Heart left ventricle (tissue), 16 donors: ENCODE measurements around the gene LRP1. TPM values are rescaled to one million over a fixed set of nuclear protein-coding genes. Genes with fewer than 3 reads are reported as not detected.

Source experiments
- ATAC-seq, 4 donors: fragments of 200-7000 bp; cut with Tn5 transposase; one replicate each; pipeline ENCODE4 v1.9.1; 2020 to 2022; ENCODE audit warnings: moderate library complexity in 4 of 4, mild to moderate bottlenecking in 3 of 4, moderate number of reproducible peaks in 1 of 4
- DNase-seq, 5 donors: peaks; one replicate each; pipeline ENCODE4 v3.0.0-alpha.2; 2020
- H3K27ac ChIP-seq, 12 donors: fragments of 200-600 bp; sonication (generic) in 4 of 12; one replicate each; pipeline versions ENCODE4 v1.5.0 to v1.8.0; 2016 to 2022; ENCODE audit warnings: mild to moderate bottlenecking in 2 of 12
- H3K27me3 ChIP-seq, 9 donors: fragments of 200-600 bp; sonication (generic) in 2 of 9; one replicate each; pipeline versions ENCODE4 v1.5.1 to v1.8.0; 2016 to 2022; ENCODE audit warnings: mild to moderate bottlenecking in 3 of 9
- H3K36me3 ChIP-seq, 9 donors: fragments of 200-600 bp; sonication (generic) in 2 of 9; one replicate each; pipeline versions ENCODE4 v1.5.0 to v1.8.0; 2018 to 2022; ENCODE audit warnings: mild to moderate bottlenecking in 2 of 9
- H3K4me1 ChIP-seq, 12 donors: fragments of 200-600 bp; sonication (generic) in 4 of 12; one replicate each; pipeline versions ENCODE4 v1.5.0 to v1.8.0; 2016 to 2022; ENCODE audit warnings: mild to moderate bottlenecking in 3 of 12
- H3K4me3 ChIP-seq, 12 donors: fragments of 200-600 bp; sonication (generic) in 4 of 12; one replicate each; pipeline versions ENCODE4 v1.5.0 to v1.8.0; 2017 to 2022; ENCODE audit warnings: mild to moderate bottlenecking in 9 of 12, moderate library complexity in 4 of 12
- H3K9me3 ChIP-seq, 12 donors: fragments of 200-600 bp; sonication (generic) in 4 of 12; one replicate each; pipeline versions ENCODE4 v1.5.0 to v1.8.0; 2016 to 2022; ENCODE audit warnings: mild to moderate bottlenecking in 1 of 12
- POLR2A ChIP-seq, 2 donors: fragments of 450-650 bp; IDR thresholded peaks; one replicate each; pipeline ENCODE4 v1.6.1; 2017; ENCODE audit warnings: antibody characterized with exemption in 2 of 2, mild to moderate bottlenecking in 2 of 2, moderate library complexity in 2 of 2
- WGBS, 4 donors: extraction: QIAGEN DNeasy Blood & Tissue Kit in 2 of 4; methylation state at CpG; one replicate each; pipeline versions ENCODE4 v1.1.5 to v1.1.7; 2013 to 2018; 5-methylcytosine and 5-hydroxymethylcytosine counted together
- intact Hi-C, 10 donors: fragments of 100-400 bp; cut with DNase I; formaldehyde crosslinking; loops; one replicate each; pipeline versions ENCODE4 v1.11.1 to v1.14.2; 2022
- polyA plus RNA-seq, 2 donors: library from polyadenylated mRNA; stranded (reverse); fragments of 200-250 nt; gene quantifications; one replicate each; pipeline ENCODE4 v1.2.3, GENCODE V29; 2013
- total RNA-seq, 9 donors: library from RNA; depleted of rRNA in 2 of 9; stranded (reverse); fragments of >200 nt in 2 of 9; fragmentation: NEBNext Ultra II Directional in 3 of 9; extraction: Animal tissue kit (Norgen Biotek cat#: 25700) in 3 of 9; gene quantifications; one replicate each; pipeline versions ENCODE4 v1.1.0 to v1.2.4, GENCODE V29; 2016 to 2023
- TF ChIP-seq, protein P1 (sequence below), 12 donors: fragments of 200-600 bp; sonication (generic) in 4 of 12; IDR thresholded peaks; one replicate each; pipeline versions ENCODE4 v1.5.0 to v1.8.0; 2018 to 2022; ENCODE audit warnings: antibody characterized with exemption in 12 of 12, mild to moderate bottlenecking in 5 of 12
- donor health status: ischemic (EF 13 %, LVEDD 7.1; RV severe dilation, severe dysfunction).
- donor health status: healthy with polysubstance abuse.
- donor health status: DM: no; HTN: yes; CAD: no.
- donor health status: DM: no; HTN: no; CAD: no.
- donor health status: ischemic (EF 25% LVEDD 6.9; RV normal size, moderate dysfunction).
- donor health status: ischemic (EF 25% LVEDD 5.7; RV mildly dilated, moderate dysfunction).
- donor health status: healthy.
- donor health status: DM: yes; HTN: yes; CAD: no.
- donor health status: ischemic (EF 35%, LVEDD 5.7; RV mildly dilated, moderate dysfunction).
- donor health status: nonischemic (EF 11% LVEDD 7.7; RV severe dilation, severe dysfunction).
- donor health status: DM: yes; HTN: yes; CAD: no.
- donor health status: PGD.
- donor health status: ischemic (EF 29% LVEDD 5.4; RV normal size, mild dysfunction).
- donor health status: nonischemic (EF 23%, LVEDD 6.1; RV moderate dilation, normal function).

Gene LRP1
- total and polyA plus RNA-seq, 11 donors, result 23.0 to 316 (median 69.0) TPM

DNA sequence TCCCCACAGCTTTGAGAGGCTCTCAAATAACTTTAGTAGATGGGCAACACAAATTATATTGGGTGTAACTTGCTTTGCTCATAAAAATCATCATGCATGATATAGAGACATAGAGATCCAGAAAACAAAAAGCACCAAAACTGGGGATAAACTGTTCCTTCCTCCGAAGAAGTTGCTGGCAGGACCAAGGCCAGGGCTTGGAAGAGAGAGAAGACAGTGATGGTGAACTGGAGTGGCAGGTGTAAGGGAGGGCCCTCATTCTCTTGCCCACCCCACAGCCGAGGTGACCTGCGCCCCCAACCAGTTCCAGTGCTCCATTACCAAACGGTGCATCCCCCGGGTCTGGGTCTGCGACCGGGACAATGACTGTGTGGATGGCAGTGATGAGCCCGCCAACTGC lies 72.9 kb downstream of the LRP1 start:
- DNase-seq (no peak), ATAC-seq (no peak)
- no peak for TF ChIP-seq POLR2A (IDR thresholded peaks at IDR 0.05)
- TF ChIP-seq, protein P1, sequence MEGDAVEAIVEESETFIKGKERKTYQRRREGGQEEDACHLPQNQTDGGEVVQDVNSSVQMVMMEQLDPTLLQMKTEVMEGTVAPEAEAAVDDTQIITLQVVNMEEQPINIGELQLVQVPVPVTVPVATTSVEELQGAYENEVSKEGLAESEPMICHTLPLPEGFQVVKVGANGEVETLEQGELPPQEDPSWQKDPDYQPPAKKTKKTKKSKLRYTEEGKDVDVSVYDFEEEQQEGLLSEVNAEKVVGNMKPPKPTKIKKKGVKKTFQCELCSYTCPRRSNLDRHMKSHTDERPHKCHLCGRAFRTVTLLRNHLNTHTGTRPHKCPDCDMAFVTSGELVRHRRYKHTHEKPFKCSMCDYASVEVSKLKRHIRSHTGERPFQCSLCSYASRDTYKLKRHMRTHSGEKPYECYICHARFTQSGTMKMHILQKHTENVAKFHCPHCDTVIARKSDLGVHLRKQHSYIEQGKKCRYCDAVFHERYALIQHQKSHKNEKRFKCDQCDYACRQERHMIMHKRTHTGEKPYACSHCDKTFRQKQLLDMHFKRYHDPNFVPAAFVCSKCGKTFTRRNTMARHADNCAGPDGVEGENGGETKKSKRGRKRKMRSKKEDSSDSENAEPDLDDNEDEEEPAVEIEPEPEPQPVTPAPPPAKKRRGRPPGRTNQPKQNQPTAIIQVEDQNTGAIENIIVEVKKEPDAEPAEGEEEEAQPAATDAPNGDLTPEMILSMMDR (IDR thresholded peaks at IDR 0.05), result no peak
- no peak overlapping the region for H3K27ac ChIP-seq
- H3K27me3 ChIP-seq, result no peaks in the 10 kb centered on the region
- H3K9me3 ChIP-seq, result no peaks in the 10 kb centered on the region
- H3K36me3 ChIP-seq, result peaks cover 0 to 100% (median 99%) of the 10 kb centered on the region in 9 donors
- no peaks in the 10 kb centered on the region for H3K4me1 ChIP-seq
- 78 to 85% (median 81%) methylated on average over 8 of the region's 8 CpGs for WGBS, 4 donors
- H3K4me3 ChIP-seq, result no peak overlapping the region
- intact Hi-C loops, result no loop called here

- no peaks in the 10 kb centered on the region for H3K9me3 ChIP-seq
- no peaks in the 10 kb centered on the region for H3K27me3 ChIP-seq
- H3K27ac ChIP-seq, result no peak overlapping the region
- 88 to 90% (median 88%) methylated on average over 14 to 16 of the region's 16 CpGs for WGBS, 4 donors
- DNase-seq (no peak), ATAC-seq (no peak)
- TF ChIP-seq, protein P1 (IDR thresholded peaks at IDR 0.05), result no peak
- TF ChIP-seq POLR2A (IDR thresholded peaks at IDR 0.05), result no peak
- intact Hi-C loops, result no loop called here
- no peak overlapping the region for H3K4me3 ChIP-seq
- peaks cover 0 to 100% (median 99%) of the 10 kb centered on the region in 9 donors for H3K36me3 ChIP-seq
- no peaks in the 10 kb centered on the region for H3K4me1 ChIP-seq
These were observed 73.3 kb downstream of the LRP1 start for GRCh38 chr12:57201631-57202030.

DNA sequence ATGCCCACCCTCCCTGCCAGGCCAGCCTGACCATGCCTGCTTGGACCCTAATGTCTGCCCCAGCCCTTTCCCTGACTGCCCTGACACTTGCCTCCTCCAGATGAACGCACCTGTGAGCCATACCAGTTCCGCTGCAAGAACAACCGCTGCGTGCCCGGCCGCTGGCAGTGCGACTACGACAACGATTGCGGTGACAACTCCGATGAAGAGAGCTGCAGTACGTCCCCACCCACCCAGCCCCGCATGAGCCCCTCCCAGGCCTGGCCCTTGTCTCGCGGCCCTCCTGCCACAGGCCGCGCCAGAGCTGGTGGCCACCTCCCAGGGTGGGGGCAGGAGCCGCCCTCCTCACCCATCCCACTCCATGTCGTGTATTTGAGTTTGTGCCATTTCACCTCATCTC lies 74.0 kb downstream of the LRP1 start:
- TF ChIP-seq POLR2A (IDR thresholded peaks at IDR 0.05), result no peak
- TF ChIP-seq, protein P1 (IDR thresholded peaks at IDR 0.05), result no peak
- Histone ChIP-seq H3K9me3 (no peaks in the 10 kb centered on the region), H3K36me3 (peaks cover 0 to 100% (median 97%) of the 10 kb centered on the region in 9 donors), H3K27ac (no peak overlapping the region), H3K4me1 (no peaks in the 10 kb centered on the region), H3K27me3 (no peaks in the 10 kb centered on the region), H3K4me3 (no peak overlapping the region)
- DNase-seq (no peak), ATAC-seq (no peak)
- WGBS, 4 donors, result 91 to 95% (median 93%) methylated on average over 19 of the region's 19 CpGs
- intact Hi-C loops, result no loop called here

- intact Hi-C loops, result no loop called here
- TF ChIP-seq, protein P1 (IDR thresholded peaks at IDR 0.05), result no peak
- TF ChIP-seq POLR2A (IDR thresholded peaks at IDR 0.05), result no peak
- Histone ChIP-seq H3K4me3 (no peak overlapping the region), H3K27ac (no peak overlapping the region), H3K36me3 (peaks cover 0 to 100% (median 97%) of the 10 kb centered on the region in 9 donors), H3K27me3 (no peaks in the 10 kb centered on the region), H3K4me1 (peaks cover 2 to 5% (median 4%) of the 10 kb centered on the region in 12 donors), H3K9me3 (no peaks in the 10 kb centered on the region)
- 93 to 98% (median 96%) methylated on average over 28 of the region's 28 CpGs for WGBS, 4 donors
- ATAC-seq, result no peak
- DNase-seq, result no peak
These were observed 74.9 kb downstream of the LRP1 start for GRCh38 chr12:57203201-57203600.
